ENCODE measurements around the gene FAM186B.

- no peak for TF ChIP-seq POLR2A (IDR thresholded peaks at IDR 0.05)
- peak; percentile 89 to 98 (median 94) for TF ChIP-seq CTCF (IDR thresholded peaks at IDR 0.05)
These were observed 39.2 kb upstream of the FAM186B start for GRCh38 chr12:49644620-49644994.

Measured in heart left ventricle (tissue), 13 donors.